ENCODE results near the gene OR8B8. TPM values are rescaled to one million over a fixed set of nuclear protein-coding genes. Genes with fewer than 3 reads are reported as not detected.

OR8B8 gene
- total and polyA plus RNA-seq, 2 of the 4 experiments (the other 2 are of a cell fraction), result not detected

- intact Hi-C loops (cut with micrococcal nuclease), result no loop called here
- Histone ChIP-seq H2BK120ac (ENCODE audit: low read depth, low read length) (no peak overlapping the region), H3K4me3 (ENCODE audit: insufficient read depth, low read depth, low read length) (no peak overlapping the region), H3K56ac (ENCODE audit: extremely low read depth, insufficient read depth, low read length) (no peak overlapping the region), H3K18ac (ENCODE audit: low read depth, low read length) (no peak overlapping the region), H3K4ac (ENCODE audit: low read depth, low read length) (no peak overlapping the region), H2BK15ac (ENCODE audit: low read depth, low read length) (no peak overlapping the region), H3K27ac (ENCODE audit: insufficient read depth, low read length) (no peak overlapping the region), H3K79me1 (ENCODE audit: low read depth in 1 of 2, low read length in 2 of 2) (no peaks in the 10 kb centered on the region), H2BK20ac (ENCODE audit: low read depth, low read length) (no peak overlapping the region), H2BK5ac (ENCODE audit: low read depth, low read length, poor library complexity, severe bottlenecking) (no peak overlapping the region), H3K9me1 (ENCODE audit: insufficient read depth, low read length) (no peaks in the 10 kb centered on the region), H3K36me3 (ENCODE audit: control insufficient read depth, insufficient read depth, low read length) (no peaks in the 10 kb centered on the region), H2AFZ (replicated peaks; ENCODE audit: low read length, poor library complexity) (no peak overlapping the region), H2AK5ac (ENCODE audit: low read depth, low read length) (no peak overlapping the region), H4K20me1 (ENCODE audit: insufficient read depth, low read length) (no peaks in the 10 kb centered on the region), H3K4me1 (ENCODE audit: control insufficient read depth, insufficient read depth, low read length) (no peaks in the 10 kb centered on the region), H4K5ac (ENCODE audit: low read depth, low read length) (no peak overlapping the region), H4K8ac (ENCODE audit: low read depth in 2 of 2, low read length in 2 of 2) (no peak overlapping the region), H3K9me3 (ENCODE audit: control insufficient read depth, insufficient read depth, low read length) (no peaks in the 10 kb centered on the region), H3K4me2 (ENCODE audit: low read depth, low read length) (no peak overlapping the region), H2AK9ac (replicated peaks; ENCODE audit: low read depth, low read length, poor library complexity) (no peak overlapping the region), H3K27me3 (ENCODE audit: control insufficient read depth, insufficient read depth, low read length) (no peaks in the 10 kb centered on the region; the same call in 1 of the 2 replicates), H3K9ac (ENCODE audit: low read depth, low read length) (no peak overlapping the region), H3K23ac (ENCODE audit: low read depth, low read length) (no peak overlapping the region), H4K91ac (ENCODE audit: insufficient read depth, low read depth, low read length) (no peak overlapping the region), H3K14ac (replicated peaks; ENCODE audit: low read depth, low read length) (no peak overlapping the region)
- POLR2A ChIA-PET (ENCODE audit: unreplicated experiment), result interaction anchor here (0.6 kb wide), 1 partner anchor 34 kb away, joined by 3 read pairs; no protein-coding TSS in a partner anchor
- in situ Hi-C loops (cut with MboI; ENCODE audit: low sequenced_read_pairs), result no loop called here
- dilution Hi-C loops (cut with HindIII; ENCODE audit: low sequenced_read_pairs, unreplicated experiment), result no loop called here
- no peak for TF ChIP-seq MAFK (IDR thresholded peaks at IDR 0.05; ENCODE audit: low read depth, low read length)
- no peak for TF ChIP-seq SMC3 (IDR thresholded peaks at IDR 0.05; ENCODE audit: low read depth, low read length)
- no peak for TF ChIP-seq RFX5 (IDR thresholded peaks at IDR 0.05; ENCODE audit: low read depth, low read length)
- no peak for TF ChIP-seq MXI1 (IDR thresholded peaks at IDR 0.05; ENCODE audit: borderline replicate concordance, low read depth, low read length)
- TF ChIP-seq RAD21 (IDR thresholded peaks at IDR 0.05; ENCODE audit: low read length), result no peak
- no peak for TF ChIP-seq FOS (IDR thresholded peaks at IDR 0.05; ENCODE audit: low read depth, low read length)
- no peak for TF ChIP-seq POLR2A (IDR thresholded peaks at IDR 0.05; ENCODE audit: low read depth, low read length)
- no peak for TF ChIP-seq USF2 (IDR thresholded peaks at IDR 0.05; ENCODE audit: low read depth, low read length)
- TF ChIP-seq BHLHE40 (IDR thresholded peaks at IDR 0.05; ENCODE audit: low read depth, low read length), result no peak
- no peak for TF ChIP-seq CEBPB (IDR thresholded peaks at IDR 0.05; ENCODE audit: low read depth, low read length)
- no peak for TF ChIP-seq CHD1 (IDR thresholded peaks at IDR 0.05; ENCODE audit: low read depth, low read length)
- no peak for TF ChIP-seq CTCF (conservative IDR thresholded peaks at IDR 0.05; ENCODE audit: low read depth, low read length)
- no peak for TF ChIP-seq NFE2L2 (IDR thresholded peaks at IDR 0.05; ENCODE audit: low read depth, low read length)
- TF ChIP-seq, protein P1, sequence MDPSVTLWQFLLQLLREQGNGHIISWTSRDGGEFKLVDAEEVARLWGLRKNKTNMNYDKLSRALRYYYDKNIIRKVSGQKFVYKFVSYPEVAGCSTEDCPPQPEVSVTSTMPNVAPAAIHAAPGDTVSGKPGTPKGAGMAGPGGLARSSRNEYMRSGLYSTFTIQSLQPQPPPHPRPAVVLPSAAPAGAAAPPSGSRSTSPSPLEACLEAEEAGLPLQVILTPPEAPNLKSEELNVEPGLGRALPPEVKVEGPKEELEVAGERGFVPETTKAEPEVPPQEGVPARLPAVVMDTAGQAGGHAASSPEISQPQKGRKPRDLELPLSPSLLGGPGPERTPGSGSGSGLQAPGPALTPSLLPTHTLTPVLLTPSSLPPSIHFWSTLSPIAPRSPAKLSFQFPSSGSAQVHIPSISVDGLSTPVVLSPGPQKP (IDR thresholded peaks at IDR 0.05; ENCODE audit: borderline replicate concordance, low read depth, low read length), result no peak
- TF ChIP-seq RCOR1 (IDR thresholded peaks at IDR 0.05; ENCODE audit: insufficient replicate concordance, low read length), result no peak
- no peak for TF ChIP-seq MAZ (IDR thresholded peaks at IDR 0.05; ENCODE audit: borderline replicate concordance, low read depth, low read length)
- no peak for DNase-seq
- 40% methylated on average over 1 of the region's 7 CpGs; no CpG with 5 or more reads in 1 of the 2 experiments for WGBS, 2 experiments (ENCODE audit: extremely low coverage in 2 of 2, insufficient read length in 1 of 2)
- no TSS peak for BruUV-seq (replicated peaks)
- CTCF ChIA-PET, result no interaction called here
- ATAC-seq (ENCODE audit: low read depth), result no peak
Observed at GRCh38 chr11:124441519-124441918, 4.0 kb downstream of the OR8B8 start.
